IMR-90 (cell line): ENCODE results near the gene CCER1. TPM values are rescaled to one million over a fixed set of nuclear protein-coding genes. Genes with fewer than 3 reads are reported as not detected.

Experiments used
- ATAC-seq: fragments of 200-7000 bp; cut with Tn5 transposase; 2 replicates; pipeline ENCODE4 v1.9.1; 2020; ENCODE audit warnings: low read depth, mild to moderate bottlenecking, moderate library complexity
- BruUV-seq: library from RNA; stranded (reverse); fragments of 400-500 nt; replicated peaks from 2 replicates; lab custom pipeline; 2021; lab: Mats Ljungman, UMichigan
- CTCF ChIA-PET: fragments of 300-600 bp; formaldehyde crosslinking; extraction: SDS; loops from one replicate; lab custom pipeline; 2021; ENCODE audit warnings: antibody characterized with exemption; lab: Yijun Ruan, JAX
- POLR2A ChIA-PET: fragments of 300-600 bp; sonication (Branson Sonifier 250); formaldehyde crosslinking; loops from one replicate; lab custom pipeline; 2022; ENCODE audit warnings: antibody characterized with exemption; ENCODE audit not compliant: unreplicated experiment; lab: Charles Lee
- DNase-seq: peaks from one replicate; pipeline ENCODE4 v3.0.0; 2013
- H2AFZ ChIP-seq: replicated peaks from 2 replicates; pipeline ENCODE3; 2013; ENCODE audit warnings: low read length, mild to moderate bottlenecking; ENCODE audit not compliant: poor library complexity
- H2AK5ac ChIP-seq: 2 replicates; pipeline ENCODE4 v1.6.1; 2013; ENCODE audit warnings: low read depth, low read length, inconsistent platforms
- H2AK9ac ChIP-seq: replicated peaks from 2 replicates; pipeline ENCODE3; 2013; ENCODE audit warnings: mild to moderate bottlenecking, low read depth, low read length, moderate library complexity; ENCODE audit not compliant: poor library complexity
- H2BK120ac ChIP-seq: 2 replicates; pipeline ENCODE4 v1.6.1; 2013; ENCODE audit warnings: low read depth, low read length, inconsistent platforms
- H2BK15ac ChIP-seq: 3 replicates; pipeline ENCODE4 v1.6.1; 2013; ENCODE audit warnings: low read depth, low read length, inconsistent platforms
- H2BK20ac ChIP-seq: 2 replicates; pipeline ENCODE4 v1.6.1; 2013; ENCODE audit warnings: low read depth, mild to moderate bottlenecking, inconsistent platforms, low read length, moderate library complexity
- H2BK5ac ChIP-seq: 2 replicates; pipeline ENCODE4 v1.6.1; 2013; ENCODE audit warnings: mild to moderate bottlenecking, low read depth, low read length, inconsistent platforms; ENCODE audit not compliant: poor library complexity, severe bottlenecking
- H3K14ac ChIP-seq: replicated peaks from 2 replicates; pipeline ENCODE4 v1.6.1; 2013; ENCODE audit warnings: low read depth, low read length, inconsistent platforms
- H3K18ac ChIP-seq: 2 replicates; pipeline ENCODE4 v1.6.1; 2013; ENCODE audit warnings: low read depth, low read length, control low read depth
- H3K23ac ChIP-seq: 2 replicates; pipeline ENCODE4 v1.6.1; 2013; ENCODE audit warnings: low read depth, low read length, inconsistent platforms
- H3K27ac ChIP-seq: 2 replicates; pipeline ENCODE4 v1.5.1; 2013; ENCODE audit warnings: mild to moderate bottlenecking, control low read depth, low read length; ENCODE audit not compliant: insufficient read depth
- H3K27me3 ChIP-seq: 2 replicates; pipeline ENCODE4 v1.6.1; 2013; ENCODE audit warnings: low read length; ENCODE audit not compliant: control insufficient read depth, insufficient read depth
- H3K36me3 ChIP-seq: 2 replicates; pipeline ENCODE4 v1.6.1; 2013; ENCODE audit warnings: low read length, mixed read lengths; ENCODE audit not compliant: control insufficient read depth, insufficient read depth
- H3K4ac ChIP-seq: 2 replicates; pipeline ENCODE4 v1.6.1; 2013; ENCODE audit warnings: low read depth, low read length, inconsistent platforms
- H3K4me1 ChIP-seq: 2 replicates; pipeline ENCODE4 v1.6.1; 2013; ENCODE audit warnings: low read length, mixed read lengths; ENCODE audit not compliant: control insufficient read depth, insufficient read depth
- H3K4me2 ChIP-seq: 2 replicates; pipeline ENCODE4 v1.6.1; 2013; ENCODE audit warnings: low read depth, mild to moderate bottlenecking, control low read depth, low read length, moderate library complexity
- H3K4me3 ChIP-seq: 2 replicates; pipeline ENCODE4 v1.5.1; 2013; ENCODE audit warnings: low read depth, mild to moderate bottlenecking, control low read depth, low read length, moderate library complexity; ENCODE audit not compliant: insufficient read depth
- H3K56ac ChIP-seq: 2 replicates; pipeline ENCODE4 v1.6.1; 2013; ENCODE audit warnings: low read length, inconsistent platforms; ENCODE audit not compliant: insufficient read depth; ENCODE audit errors: extremely low read depth
- H3K79me1 ChIP-seq, 2 experiments: 2 replicates each; pipeline ENCODE4 v1.6.1; 2013; ENCODE audit warnings: low read length in 2 of 2, inconsistent platforms in 1 of 2, low read depth in 1 of 2
- H3K9ac ChIP-seq: 2 replicates; pipeline ENCODE4 v1.6.1; 2013; ENCODE audit warnings: low read depth, low read length, control low read depth
- H3K9me1 ChIP-seq: 2 replicates; pipeline ENCODE4 v1.6.1; 2013; ENCODE audit warnings: low read length, inconsistent platforms; ENCODE audit not compliant: insufficient read depth
- H3K9me3 ChIP-seq: 2 replicates; pipeline ENCODE4 v1.6.1; 2013; ENCODE audit warnings: low read length; ENCODE audit not compliant: control insufficient read depth, insufficient read depth
- H4K20me1 ChIP-seq: 2 replicates; pipeline ENCODE4 v1.6.1; 2013; ENCODE audit warnings: low read length, inconsistent platforms; ENCODE audit not compliant: insufficient read depth
- H4K5ac ChIP-seq: 2 replicates; pipeline ENCODE4 v1.6.1; 2013; ENCODE audit warnings: mild to moderate bottlenecking, low read depth, low read length, control low read depth
- H4K8ac ChIP-seq, 2 experiments: 2 replicates each; pipeline ENCODE4 v1.6.1; 2013; ENCODE audit warnings: low read depth in 2 of 2, low read length in 2 of 2, control low read depth in 1 of 2, inconsistent platforms in 1 of 2
- H4K91ac ChIP-seq: 2 replicates; pipeline ENCODE4 v1.6.1; 2013; ENCODE audit warnings: low read depth, low read length, inconsistent platforms; ENCODE audit not compliant: insufficient read depth
- BHLHE40 ChIP-seq: fragments of 150-350 bp; IDR thresholded peaks from 2 replicates; pipeline ENCODE4 v1.6.1; 2016; ENCODE audit warnings: mild to moderate bottlenecking, low read depth, low read length
- CEBPB ChIP-seq: IDR thresholded peaks from 2 replicates; pipeline ENCODE4 v1.6.1; 2012; ENCODE audit warnings: low read depth, low read length, improper control_type of control experiment
- CHD1 ChIP-seq: IDR thresholded peaks from 2 replicates; pipeline ENCODE4 v1.6.1; 2012; ENCODE audit warnings: low read depth, low read length, improper control_type of control experiment
- CTCF ChIP-seq: conservative IDR thresholded peaks from 2 replicates; pipeline ENCODE4 v1.5.1; 2012; ENCODE audit warnings: mild to moderate bottlenecking, low read depth, low read length, improper control_type of control experiment
- FOS ChIP-seq: fragments of 150-350 bp; IDR thresholded peaks from 2 replicates; pipeline ENCODE4 v1.6.1; 2016; ENCODE audit warnings: low read depth, low read length
- MAFK ChIP-seq: IDR thresholded peaks from 2 replicates; pipeline ENCODE4 v1.6.1; 2012; ENCODE audit warnings: low read depth, low read length, improper control_type of control experiment
- MAZ ChIP-seq: IDR thresholded peaks from 2 replicates; pipeline ENCODE4 v1.6.1; 2012; ENCODE audit warnings: low read depth, mild to moderate bottlenecking, low read length, improper control_type of control experiment, moderate library complexity, borderline replicate concordance
- MXI1 ChIP-seq: IDR thresholded peaks from 2 replicates; pipeline ENCODE4 v1.6.1; 2012; ENCODE audit warnings: low read depth, mild to moderate bottlenecking, low read length, moderate library complexity, borderline replicate concordance
- NFE2L2 ChIP-seq: fragments of 150-350 bp; IDR thresholded peaks from 2 replicates; pipeline ENCODE4 v1.6.1; 2016; ENCODE audit warnings: low read depth, mild to moderate bottlenecking, low read length
- RAD21 ChIP-seq: IDR thresholded peaks from 2 replicates; pipeline ENCODE4 v1.6.1; 2012; ENCODE audit warnings: low read length, improper control_type of control experiment
- SMC3 ChIP-seq: fragments of 150-350 bp; IDR thresholded peaks from 2 replicates; pipeline ENCODE4 v1.6.1; 2016; ENCODE audit warnings: low read depth, mild to moderate bottlenecking, antibody characterized with exemption, low read length, moderate library complexity
- WGBS, 2 experiments: methylation state at CpG; one replicate each; pipeline versions ENCODE4 v1.1.5 to v1.1.7; 2013; ENCODE audit warnings: missing lambda C conversion rate in 2 of 2; ENCODE audit not compliant: insufficient read length in 1 of 2; ENCODE audit errors: extremely low coverage in 2 of 2; 5-methylcytosine and 5-hydroxymethylcytosine counted together
- dilution Hi-C: fragments of 300-500 bp; cut with HindIII; formaldehyde crosslinking; loops from one replicate; pipeline ENCODE4 v1.14.3; 2018; ENCODE audit warnings: low sequenced_read_pairs; ENCODE audit not compliant: unreplicated experiment
- in situ Hi-C: fragments of 300-500 bp; cut with MboI; formaldehyde crosslinking; loops from 3 replicates; pipeline ENCODE4 v1.14.3; 2019; ENCODE audit warnings: low sequenced_read_pairs, inconsistent platforms, mixed read lengths
- intact Hi-C: fragments of 100-400 bp; cut with micrococcal nuclease; formaldehyde crosslinking; loops from 2 replicates; pipeline ENCODE4 v1.10.0; 2022
- polyA plus RNA-seq, 3 experiments: library from polyadenylated mRNA; depleted of rRNA; stranded (reverse); fragments of >200 nt; gene quantifications; 2 replicates each; pipeline ENCODE4 v1.2.3, GENCODE V29; 2012; ENCODE audit warnings: low replicate concordance in 1 of 3
- total RNA-seq: library from RNA; depleted of rRNA; stranded (reverse); fragments of >200 nt; gene quantifications from 2 replicates; pipeline ENCODE4 v1.2.3, GENCODE V29; 2012

Gene CCER1
- total and polyA plus RNA-seq, 2 of the 4 experiments (the other 2 are of a cell fraction), result not detected

GRCh38 chr12:90987101-90987500 is 32.1 kb upstream of the CCER1 start:
- H3K4me1 ChIP-seq, result no peaks in the 10 kb centered on the region
- 0 out of 2 replicates have a peak, but pooled peaks cover 2% of the 10 kb centered on the region for H3K9me3 ChIP-seq
- H3K27ac ChIP-seq, result no peak overlapping the region
- H3K56ac ChIP-seq, result no peak overlapping the region
- TF ChIP-seq NFE2L2, result no peak
- TF ChIP-seq CEBPB, result no peak
- TF ChIP-seq BHLHE40, result no peak
- no peak for TF ChIP-seq FOS
- no peak for TF ChIP-seq RAD21
- no peak for TF ChIP-seq CHD1
- TF ChIP-seq CTCF, result no peak
- TF ChIP-seq SMC3, result no peak
- TF ChIP-seq MXI1, result no peak
- TF ChIP-seq MAZ, result no peak
- no peak for TF ChIP-seq MAFK
- no peak overlapping the region for H3K23ac ChIP-seq
- intact Hi-C loops, result no loop called here
- no peak overlapping the region for H3K4me3 ChIP-seq
- no peaks in the 10 kb centered on the region for H4K20me1 ChIP-seq
- no peak overlapping the region for H3K14ac ChIP-seq
- no peak overlapping the region for H2BK120ac ChIP-seq
- CTCF ChIA-PET, result interaction anchor here (0.6 to 1.4 kb wide), 4 partner anchors 9 to 366 kb away, joined by 3 to 5 read pairs (median 3); no protein-coding TSS in a partner anchor
- no peaks in the 10 kb centered on the region for H3K27me3 ChIP-seq
- H3K18ac ChIP-seq, result no peak overlapping the region
- H2AFZ ChIP-seq, result no peak overlapping the region
- dilution Hi-C loops, result loop anchor here (25.0 kb wide), 1 partner anchor 350 kb away; no protein-coding TSS in a partner anchor
- H4K91ac ChIP-seq, result no peak overlapping the region
- H2AK5ac ChIP-seq, result no peak overlapping the region
- no peak overlapping the region for H3K4me2 ChIP-seq
- H2BK15ac ChIP-seq, result no peak overlapping the region
- POLR2A ChIA-PET, result no interaction called here
- no peak overlapping the region for H2BK5ac ChIP-seq
- in situ Hi-C loops, result loop anchor here (10.0 kb wide), 1 partner anchor 158 kb away; no protein-coding TSS in a partner anchor
- H4K8ac ChIP-seq, result no peak overlapping the region
- ATAC-seq (no peak), DNase-seq (no peak)
- H3K4ac ChIP-seq, result no peak overlapping the region
- WGBS, 2 experiments, result no CpG with 5 or more reads among the region's 1 CpG
- no peak overlapping the region for H4K5ac ChIP-seq
- H3K79me1 ChIP-seq, result no peaks in the 10 kb centered on the region
- no peaks in the 10 kb centered on the region for H3K36me3 ChIP-seq
- BruUV-seq, result no TSS peak
- H3K9ac ChIP-seq, result no peak overlapping the region
- H2AK9ac ChIP-seq, result no peak overlapping the region
- no peaks in the 10 kb centered on the region for H3K9me1 ChIP-seq
- no peak overlapping the region for H2BK20ac ChIP-seq
